ENCODE measurements around the gene GIPC3. TPM values are rescaled to one million over a fixed set of nuclear protein-coding genes. Genes with fewer than 3 reads are reported as not detected.

Gene GIPC3
- total RNA-seq, 3 donors from 2014 or later (not counting 1 experiment from before 2014, with no cell fraction given), result 0.28 to 0.66 (median 0.56) TPM

- DNase-seq (no peak), ATAC-seq (no peak)
- TF ChIP-seq CTCF (IDR thresholded peaks at IDR 0.05), result no peak
- Histone ChIP-seq H3K4me1 (ENCODE audit: control insufficient read depth, insufficient read depth, low read length) (no peaks in the 10 kb centered on the region), H3K27me3 (ENCODE audit: control insufficient read depth, insufficient read depth, low read length) (no peaks in the 10 kb centered on the region), H3K27ac (ENCODE audit: low read length) (no peak overlapping the region), H3K4me3 (ENCODE audit: low read length) (no peak overlapping the region), H3K9me3 (ENCODE audit: control insufficient read depth, insufficient read depth, low read length) (no peaks in the 10 kb centered on the region), H3K36me3 (ENCODE audit: control insufficient read depth, insufficient read depth, low read length) (peaks cover 20% of the 10 kb centered on the region)
- intact Hi-C loops (cut with micrococcal nuclease), result no loop called here
- H3K4me3 Mint-ChIP-seq, result no peak overlapping the region
- H3K4me1 Mint-ChIP-seq, result peaks cover 0 to 6% of the 10 kb centered on the region in 2 donors
- no peaks in the 10 kb centered on the region for H3K36me3 Mint-ChIP-seq
- H3K27ac Mint-ChIP-seq, result peak overlapping the region in 1 of 2 donors; percentile 68
- no peaks in the 10 kb centered on the region for H3K9me3 Mint-ChIP-seq
- 91% methylated on average over 19 of the region's 19 CpGs for WGBS (ENCODE audit: insufficient coverage)
- H3K27me3 Mint-ChIP-seq (ENCODE audit: low read depth in 2 of 2), result no peaks in the 10 kb centered on the region
Measured at GRCh38 chr19:3634496-3635045, 49.3 kb downstream of the GIPC3 start.

GRCh38 chr19:3636506-3636905 lies 51.2 kb downstream of the GIPC3 start:
- H3K36me3 Mint-ChIP-seq, result no peaks in the 10 kb centered on the region
- Histone ChIP-seq H3K4me1 (ENCODE audit: control insufficient read depth, insufficient read depth, low read length) (no peaks in the 10 kb centered on the region), H3K27me3 (ENCODE audit: control insufficient read depth, insufficient read depth, low read length) (no peaks in the 10 kb centered on the region), H3K27ac (ENCODE audit: low read length) (no peak overlapping the region), H3K36me3 (ENCODE audit: control insufficient read depth, insufficient read depth, low read length) (peaks cover 21% of the 10 kb centered on the region), H3K9me3 (ENCODE audit: control insufficient read depth, insufficient read depth, low read length) (no peaks in the 10 kb centered on the region), H3K4me3 (ENCODE audit: low read length) (no peak overlapping the region)
- DNase-seq, result no peak
- 96% methylated on average over 20 of the region's 20 CpGs for WGBS (ENCODE audit: insufficient coverage)
- no peak for TF ChIP-seq CTCF (IDR thresholded peaks at IDR 0.05)
- H3K4me1 Mint-ChIP-seq, result peaks cover 0 to 6% of the 10 kb centered on the region in 2 donors
- H3K4me3 Mint-ChIP-seq, result no peak overlapping the region
- no peaks in the 10 kb centered on the region for H3K9me3 Mint-ChIP-seq
- intact Hi-C loops (cut with micrococcal nuclease), result no loop called here
- no peaks in the 10 kb centered on the region for H3K27me3 Mint-ChIP-seq (ENCODE audit: low read depth in 2 of 2)
- ATAC-seq, result no peak
- no peak overlapping the region for H3K27ac Mint-ChIP-seq

GRCh38 chr19:3636962-3637361 lies 51.7 kb downstream of the GIPC3 start:
- DNase-seq (no peak), ATAC-seq (no peak)
- Mint-ChIP-seq H3K4me3 (no peak overlapping the region), H3K27me3 (ENCODE audit: low read depth in 2 of 2) (no peaks in the 10 kb centered on the region), H3K36me3 (no peaks in the 10 kb centered on the region), H3K4me1 (peaks cover 0 to 6% of the 10 kb centered on the region in 2 donors), H3K27ac (no peak overlapping the region), H3K9me3 (no peaks in the 10 kb centered on the region)
- WGBS (ENCODE audit: insufficient coverage), result 93% methylated on average over 20 of the region's 20 CpGs
- H3K4me3 ChIP-seq (ENCODE audit: low read length), result no peak overlapping the region
- H3K9me3 ChIP-seq (ENCODE audit: control insufficient read depth, insufficient read depth, low read length), result no peaks in the 10 kb centered on the region
- no peaks in the 10 kb centered on the region for H3K27me3 ChIP-seq (ENCODE audit: control insufficient read depth, insufficient read depth, low read length)
- intact Hi-C loops (cut with micrococcal nuclease), result no loop called here
- peaks cover 18% of the 10 kb centered on the region for H3K36me3 ChIP-seq (ENCODE audit: control insufficient read depth, insufficient read depth, low read length)
- no peak for TF ChIP-seq CTCF (IDR thresholded peaks at IDR 0.05)
- H3K27ac ChIP-seq (ENCODE audit: low read length), result no peak overlapping the region
- no peaks in the 10 kb centered on the region for H3K4me1 ChIP-seq (ENCODE audit: control insufficient read depth, insufficient read depth, low read length)

GRCh38 chr19:3637621-3638020 lies 52.3 kb downstream of the GIPC3 start:
- H3K4me1 Mint-ChIP-seq, result peaks cover 0 to 6% of the 10 kb centered on the region in 2 donors
- H3K27ac ChIP-seq (ENCODE audit: low read length), result no peak overlapping the region
- DNase-seq (no peak), ATAC-seq (no peak)
- H3K27me3 ChIP-seq (ENCODE audit: control insufficient read depth, insufficient read depth, low read length), result no peaks in the 10 kb centered on the region
- no peaks in the 10 kb centered on the region for H3K4me1 ChIP-seq (ENCODE audit: control insufficient read depth, insufficient read depth, low read length)
- intact Hi-C loops (cut with micrococcal nuclease), result no loop called here
- H3K36me3 ChIP-seq (ENCODE audit: control insufficient read depth, insufficient read depth, low read length), result peaks cover 16% of the 10 kb centered on the region
- 97% methylated on average over 23 of the region's 23 CpGs for WGBS (ENCODE audit: insufficient coverage)
- H3K27ac Mint-ChIP-seq, result no peak overlapping the region
- no peak for TF ChIP-seq CTCF (IDR thresholded peaks at IDR 0.05)
- H3K27me3 Mint-ChIP-seq (ENCODE audit: low read depth in 2 of 2), result no peaks in the 10 kb centered on the region
- no peak overlapping the region for H3K4me3 ChIP-seq (ENCODE audit: low read length)
- no peaks in the 10 kb centered on the region for H3K9me3 ChIP-seq (ENCODE audit: control insufficient read depth, insufficient read depth, low read length)
- no peaks in the 10 kb centered on the region for H3K36me3 Mint-ChIP-seq
- no peak overlapping the region for H3K4me3 Mint-ChIP-seq
- no peaks in the 10 kb centered on the region for H3K9me3 Mint-ChIP-seq
